HEK293 (cell line): Measurements from ENCODE around the gene GLRA2.

Experiments
- KLF10 ChIP-seq: fragments of 450-650 bp; IDR thresholded peaks from 2 replicates; pipeline ENCODE4 v1.5.1; 2018; ENCODE audit warnings: missing biosample characterization, mild to moderate bottlenecking, missing genetic modification characterization
- TF ChIP-seq, protein P1 (sequence below): fragments of 450-650 bp; formaldehyde crosslinking; IDR thresholded peaks from 2 replicates; pipeline ENCODE4 v1.5.1; 2016; ENCODE audit warnings: missing biosample characterization, missing genetic modification characterization

DNA sequence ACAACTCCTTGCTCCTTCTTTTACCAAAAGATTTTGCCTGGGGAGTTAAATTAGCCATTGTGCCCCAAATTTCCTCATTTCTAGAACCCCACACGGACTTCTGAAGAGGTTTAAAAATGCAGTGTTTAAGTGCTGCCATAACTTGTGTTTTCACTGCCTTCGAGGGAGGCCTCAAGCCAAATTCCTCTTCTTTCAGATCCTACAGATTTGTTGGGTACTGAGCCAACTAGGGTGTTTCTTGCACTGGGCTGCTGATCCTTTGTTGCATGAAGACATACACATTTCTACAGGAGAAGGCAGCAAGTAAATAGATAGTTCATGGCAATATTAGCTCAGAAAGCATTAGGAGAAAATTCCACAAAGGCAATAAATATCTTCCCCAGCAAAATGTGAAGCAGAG, 43.8 kb downstream of the GLRA2 start:
- TF ChIP-seq, protein P1, sequence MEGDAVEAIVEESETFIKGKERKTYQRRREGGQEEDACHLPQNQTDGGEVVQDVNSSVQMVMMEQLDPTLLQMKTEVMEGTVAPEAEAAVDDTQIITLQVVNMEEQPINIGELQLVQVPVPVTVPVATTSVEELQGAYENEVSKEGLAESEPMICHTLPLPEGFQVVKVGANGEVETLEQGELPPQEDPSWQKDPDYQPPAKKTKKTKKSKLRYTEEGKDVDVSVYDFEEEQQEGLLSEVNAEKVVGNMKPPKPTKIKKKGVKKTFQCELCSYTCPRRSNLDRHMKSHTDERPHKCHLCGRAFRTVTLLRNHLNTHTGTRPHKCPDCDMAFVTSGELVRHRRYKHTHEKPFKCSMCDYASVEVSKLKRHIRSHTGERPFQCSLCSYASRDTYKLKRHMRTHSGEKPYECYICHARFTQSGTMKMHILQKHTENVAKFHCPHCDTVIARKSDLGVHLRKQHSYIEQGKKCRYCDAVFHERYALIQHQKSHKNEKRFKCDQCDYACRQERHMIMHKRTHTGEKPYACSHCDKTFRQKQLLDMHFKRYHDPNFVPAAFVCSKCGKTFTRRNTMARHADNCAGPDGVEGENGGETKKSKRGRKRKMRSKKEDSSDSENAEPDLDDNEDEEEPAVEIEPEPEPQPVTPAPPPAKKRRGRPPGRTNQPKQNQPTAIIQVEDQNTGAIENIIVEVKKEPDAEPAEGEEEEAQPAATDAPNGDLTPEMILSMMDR (tag by site-specific recombination), result no peak
- no peak for TF ChIP-seq KLF10
